HUES48 (cell line): ENCODE data around the gene LRRTM3.

Experiments
- H3K27ac ChIP-seq: one replicate; pipeline ENCODE4 v1.7.0; 2013; ENCODE audit warnings: low read depth, low read length, inconsistent platforms
- H3K27me3 ChIP-seq: 2 replicates; pipeline ENCODE4 v1.6.1; 2013; ENCODE audit warnings: mild to moderate bottlenecking, low read length; ENCODE audit not compliant: control insufficient read depth, insufficient read depth
- H3K36me3 ChIP-seq: 2 replicates; pipeline ENCODE4 v1.6.1; 2013; ENCODE audit warnings: low read length; ENCODE audit not compliant: control insufficient read depth, insufficient read depth
- H3K4me1 ChIP-seq: 2 replicates; pipeline ENCODE4 v1.6.1; 2013; ENCODE audit warnings: mild to moderate bottlenecking, low read length; ENCODE audit not compliant: control insufficient read depth, insufficient read depth
- H3K4me3 ChIP-seq: 2 replicates; pipeline ENCODE4 v1.5.1; 2013; ENCODE audit warnings: mild to moderate bottlenecking, low read depth, low read length
- H3K9ac ChIP-seq: 2 replicates; pipeline ENCODE4 v1.6.1; 2013; ENCODE audit warnings: mild to moderate bottlenecking, low read depth, low read length, moderate library complexity
- H3K9me3 ChIP-seq: 2 replicates; pipeline ENCODE4 v1.6.1; 2013; ENCODE audit warnings: low read length; ENCODE audit not compliant: control insufficient read depth, insufficient read depth

The LRRTM3 gene

DNA sequence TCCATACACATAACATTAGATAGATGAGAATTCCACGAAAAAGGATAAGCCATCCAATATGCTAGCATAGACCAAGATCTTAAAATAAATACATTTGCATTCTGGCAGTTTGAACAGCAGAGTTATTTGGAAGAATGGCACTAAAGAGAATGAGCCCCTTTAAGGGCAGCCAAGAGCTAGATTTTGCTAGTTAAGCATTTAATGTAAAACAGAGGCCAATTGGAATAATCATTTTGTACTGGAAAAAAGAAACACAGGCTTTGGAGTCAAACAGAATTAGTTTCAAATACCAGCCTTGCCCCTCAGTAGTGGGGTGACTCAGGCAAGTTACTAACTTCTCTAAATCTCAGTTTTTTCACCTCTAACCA lies 56.2 kb downstream of the LRRTM3 start:
- H3K27ac ChIP-seq, result no peak overlapping the region
- no peaks in the 10 kb centered on the region for H3K27me3 ChIP-seq
- H3K36me3 ChIP-seq, result no peaks in the 10 kb centered on the region
- no peaks in the 10 kb centered on the region for H3K9me3 ChIP-seq
- no peaks in the 10 kb centered on the region for H3K4me1 ChIP-seq
- H3K4me3 ChIP-seq, result no peak overlapping the region
- H3K9ac ChIP-seq, result no peak overlapping the region

DNA sequence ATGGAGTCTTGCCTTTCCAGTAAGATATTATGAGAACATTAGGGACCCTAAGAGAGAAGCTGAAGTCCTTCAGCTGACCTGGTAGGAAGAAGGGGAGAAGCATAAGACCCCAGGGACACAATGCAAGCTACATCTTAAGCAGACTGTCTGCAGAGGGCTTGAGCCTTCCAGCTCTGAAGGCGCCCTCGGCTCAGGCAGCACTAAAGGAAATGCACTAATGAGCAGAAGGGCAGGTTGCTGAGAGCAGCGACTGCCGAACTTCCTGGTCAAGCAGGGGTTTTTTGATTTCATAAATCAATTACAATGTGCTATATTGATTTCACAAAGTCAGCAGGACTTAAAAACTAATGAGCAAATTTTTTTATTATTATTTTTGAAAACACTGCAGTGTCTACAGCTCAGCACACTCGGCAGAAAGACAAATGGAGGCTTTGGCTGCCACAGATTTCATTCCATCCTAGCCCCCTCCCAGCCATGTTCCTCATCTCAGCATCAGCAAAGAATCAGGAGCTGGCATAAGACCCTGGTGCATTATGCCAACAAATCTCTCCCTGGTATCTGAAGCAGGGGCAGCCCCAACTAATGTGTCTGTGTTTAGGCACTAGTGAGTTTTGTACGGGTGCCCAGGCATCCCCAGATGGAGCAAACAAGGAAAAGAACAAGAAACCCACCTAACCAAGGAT lies 57.1 kb downstream of the LRRTM3 start:
- Histone ChIP-seq H3K36me3 (no peaks in the 10 kb centered on the region), H3K4me3 (no peak overlapping the region), H3K27ac (no peak overlapping the region), H3K27me3 (no peaks in the 10 kb centered on the region), H3K9ac (no peak overlapping the region), H3K4me1 (no peaks in the 10 kb centered on the region), H3K9me3 (no peaks in the 10 kb centered on the region)

DNA sequence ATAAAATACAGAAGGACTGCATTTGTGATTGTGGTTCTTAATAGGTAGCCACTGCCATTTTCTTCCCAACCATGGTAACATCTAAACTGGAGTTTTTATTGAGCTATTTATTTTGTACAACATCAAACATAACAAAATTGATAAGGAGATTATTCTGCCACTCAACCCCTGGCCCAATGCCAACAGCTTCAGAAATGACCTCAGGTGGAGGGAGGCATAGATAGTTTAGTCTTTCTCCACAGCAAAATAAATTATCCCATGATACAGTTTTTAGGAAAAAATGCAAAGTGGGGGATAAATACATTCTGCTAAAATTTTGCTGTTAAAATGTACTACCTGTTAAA lies 57.6 kb downstream of the LRRTM3 start:
- Histone ChIP-seq H3K4me1 (no peaks in the 10 kb centered on the region), H3K27ac (no peak overlapping the region), H3K4me3 (no peak overlapping the region), H3K27me3 (no peaks in the 10 kb centered on the region), H3K9me3 (no peaks in the 10 kb centered on the region), H3K36me3 (no peaks in the 10 kb centered on the region), H3K9ac (no peak overlapping the region)

DNA sequence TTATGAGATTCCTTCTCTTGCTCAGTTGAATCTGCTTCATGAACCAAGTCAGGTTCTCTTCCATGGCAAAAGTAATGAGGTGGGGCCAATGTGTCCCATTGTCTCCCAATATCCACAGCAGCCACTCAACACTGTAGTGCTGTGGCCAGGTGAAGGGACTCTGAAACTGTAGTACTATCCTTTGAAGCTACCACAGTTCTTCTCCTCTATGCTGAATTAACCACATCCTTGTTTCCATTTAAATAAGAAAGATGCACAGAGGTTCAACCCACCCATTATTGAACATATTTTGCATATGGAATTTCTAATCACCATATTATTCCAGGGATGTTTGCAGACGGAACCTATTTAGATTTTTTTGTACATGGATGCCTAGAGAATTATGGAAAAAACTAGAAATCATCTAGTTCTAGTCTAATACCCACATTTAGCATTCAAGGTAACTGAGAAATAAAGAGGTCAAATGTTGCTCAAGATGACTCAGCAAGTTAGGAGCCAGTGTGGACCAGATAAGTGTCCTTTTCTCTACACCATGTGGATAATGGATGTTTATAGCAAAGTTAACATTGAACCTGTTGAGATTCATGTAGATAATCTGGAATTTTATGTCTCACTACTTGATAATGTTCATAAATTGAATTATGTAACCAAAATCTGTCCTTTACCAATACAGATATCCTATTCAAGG lies 64.5 kb downstream of the LRRTM3 start:
- Histone ChIP-seq H3K27ac (no peak overlapping the region), H3K27me3 (no peaks in the 10 kb centered on the region)

DNA sequence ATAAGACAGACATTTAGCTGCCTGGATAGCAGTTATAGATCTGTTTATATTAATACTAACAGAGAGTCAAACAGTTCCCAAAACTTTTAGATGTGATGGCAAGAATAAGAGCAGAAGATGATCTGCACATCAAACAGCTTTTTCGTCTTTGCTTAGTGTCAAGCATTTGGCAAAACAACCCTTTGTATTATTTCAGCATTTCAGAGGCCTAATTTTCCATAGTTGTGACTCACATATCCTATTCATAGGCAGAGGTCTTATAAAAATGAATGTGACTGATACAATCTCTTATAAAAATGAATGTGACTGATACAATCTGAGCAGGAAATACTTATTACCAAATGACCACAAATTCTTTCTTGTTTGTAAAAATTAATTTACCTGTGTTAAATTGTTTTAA lies 71.2 kb downstream of the LRRTM3 start:
- Histone ChIP-seq H3K4me3 (no peak overlapping the region), H3K36me3 (no peaks in the 10 kb centered on the region), H3K4me1 (no peaks in the 10 kb centered on the region), H3K27me3 (no peaks in the 10 kb centered on the region), H3K9me3 (no peaks in the 10 kb centered on the region), H3K9ac (no peak overlapping the region), H3K27ac (no peak overlapping the region)

More for the DNA sequence above, 64.5 kb downstream of the LRRTM3 start:
- Histone ChIP-seq H3K36me3 (no peaks in the 10 kb centered on the region), H3K9ac (no peak overlapping the region), H3K9me3 (no peaks in the 10 kb centered on the region), H3K4me1 (no peaks in the 10 kb centered on the region), H3K4me3 (no peak overlapping the region)

DNA sequence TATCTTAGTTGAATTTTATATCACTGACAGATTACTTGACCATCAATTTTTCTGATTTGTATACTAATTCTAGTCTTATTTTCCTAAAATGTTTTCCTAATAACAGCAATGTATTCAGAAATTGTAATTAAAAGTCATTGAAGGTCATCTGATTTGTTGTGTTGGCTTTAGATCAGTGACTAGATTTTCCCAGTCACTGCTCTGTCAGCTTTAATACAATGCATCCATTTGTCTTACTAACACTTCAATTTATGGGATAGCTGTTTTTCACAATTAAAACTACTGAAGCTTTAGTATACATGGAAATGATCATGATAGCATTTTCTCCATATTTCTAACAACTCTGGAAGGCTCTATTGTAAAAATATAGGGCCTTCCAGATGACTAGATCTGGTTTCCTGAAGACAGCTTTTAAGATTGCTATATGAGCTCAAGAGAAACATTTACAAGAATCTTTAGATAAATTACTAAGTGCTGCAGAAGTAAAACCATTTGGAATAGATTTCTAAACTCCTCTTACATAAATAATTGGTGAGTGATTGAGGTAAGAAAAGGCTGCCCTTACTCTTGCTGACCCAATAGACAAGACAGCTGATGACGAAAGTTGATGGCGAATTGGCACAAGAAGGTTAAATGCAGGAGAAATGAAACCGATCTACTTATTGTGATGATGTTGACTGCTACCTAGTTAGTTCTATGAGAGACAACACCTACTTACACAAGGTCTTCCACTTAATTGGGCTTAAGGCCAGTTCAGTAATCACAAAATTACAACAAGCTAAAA lies 74.1 kb downstream of the LRRTM3 start:
- H3K9ac ChIP-seq, result no peak overlapping the region
- no peaks in the 10 kb centered on the region for H3K27me3 ChIP-seq
- H3K9me3 ChIP-seq, result no peaks in the 10 kb centered on the region
- no peak overlapping the region for H3K27ac ChIP-seq
- H3K4me3 ChIP-seq, result no peak overlapping the region
- H3K4me1 ChIP-seq, result no peaks in the 10 kb centered on the region
- H3K36me3 ChIP-seq, result no peaks in the 10 kb centered on the region

DNA sequence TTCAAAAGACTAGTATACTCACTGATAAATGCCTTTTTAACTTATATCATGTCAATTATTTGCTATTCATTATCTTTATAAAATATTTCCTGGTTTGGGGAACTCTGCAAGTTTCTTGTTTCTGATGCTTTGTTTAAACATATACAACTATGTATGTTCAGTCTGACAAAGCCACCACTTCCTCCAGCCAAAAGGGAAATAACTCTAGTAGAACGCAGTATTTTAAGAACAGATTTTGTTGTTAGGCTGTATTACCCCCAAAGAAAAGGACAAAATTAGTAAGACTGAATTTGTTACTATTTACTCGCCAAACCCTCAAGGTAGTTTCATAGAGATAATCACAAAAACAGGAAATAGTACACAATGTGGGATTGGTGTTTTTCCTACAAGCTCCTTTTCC lies 78.9 kb downstream of the LRRTM3 start:
- Histone ChIP-seq H3K4me1 (no peaks in the 10 kb centered on the region), H3K27ac (no peak overlapping the region), H3K36me3 (no peaks in the 10 kb centered on the region), H3K4me3 (no peak overlapping the region), H3K9me3 (no peaks in the 10 kb centered on the region), H3K27me3 (no peaks in the 10 kb centered on the region), H3K9ac (no peak overlapping the region)

DNA sequence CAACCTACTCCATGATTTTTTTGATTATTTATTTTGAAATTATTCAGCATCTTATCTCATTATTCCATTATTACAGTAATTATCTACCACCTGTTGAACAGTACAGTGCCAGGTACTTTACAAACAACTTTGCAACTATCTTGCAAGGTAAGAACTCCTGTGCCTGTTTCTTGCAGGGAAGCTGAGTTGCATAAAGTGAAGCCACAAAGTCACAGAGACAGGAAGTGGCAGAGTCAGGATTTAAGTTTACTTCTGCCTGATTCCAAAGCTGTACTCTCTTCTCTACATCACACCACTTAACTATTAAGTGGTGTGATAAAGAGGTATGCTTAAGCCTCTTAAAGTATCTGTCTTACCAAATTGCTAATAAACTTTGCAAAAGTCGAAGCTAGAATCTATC lies 80.1 kb downstream of the LRRTM3 start:
- H3K4me1 ChIP-seq, result no peaks in the 10 kb centered on the region
- no peaks in the 10 kb centered on the region for H3K27me3 ChIP-seq
- H3K27ac ChIP-seq, result no peak overlapping the region
- H3K36me3 ChIP-seq, result no peaks in the 10 kb centered on the region
- no peaks in the 10 kb centered on the region for H3K9me3 ChIP-seq
- no peak overlapping the region for H3K9ac ChIP-seq
- no peak overlapping the region for H3K4me3 ChIP-seq

DNA sequence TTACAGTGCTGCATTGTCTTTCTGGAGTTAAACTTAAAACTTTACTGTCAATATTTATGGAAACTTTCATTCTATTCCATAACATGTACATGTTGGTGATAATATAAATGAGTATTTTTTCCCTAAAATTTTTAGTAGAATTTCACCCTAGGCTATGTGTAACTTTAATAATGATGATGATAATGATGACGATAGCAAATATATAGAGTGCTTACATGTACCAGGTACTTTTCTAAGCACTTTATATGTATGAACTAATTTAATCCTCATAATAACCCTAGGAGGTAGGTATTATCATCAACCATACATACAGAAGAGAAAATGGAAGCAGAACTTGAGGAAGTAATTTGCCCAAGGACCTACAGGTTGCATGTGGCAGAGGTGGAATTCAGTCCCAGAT lies 85.6 kb downstream of the LRRTM3 start:
- Histone ChIP-seq H3K4me1 (no peaks in the 10 kb centered on the region), H3K9me3 (no peaks in the 10 kb centered on the region), H3K4me3 (no peak overlapping the region), H3K9ac (no peak overlapping the region), H3K36me3 (no peaks in the 10 kb centered on the region), H3K27me3 (no peaks in the 10 kb centered on the region), H3K27ac (no peak overlapping the region)

DNA sequence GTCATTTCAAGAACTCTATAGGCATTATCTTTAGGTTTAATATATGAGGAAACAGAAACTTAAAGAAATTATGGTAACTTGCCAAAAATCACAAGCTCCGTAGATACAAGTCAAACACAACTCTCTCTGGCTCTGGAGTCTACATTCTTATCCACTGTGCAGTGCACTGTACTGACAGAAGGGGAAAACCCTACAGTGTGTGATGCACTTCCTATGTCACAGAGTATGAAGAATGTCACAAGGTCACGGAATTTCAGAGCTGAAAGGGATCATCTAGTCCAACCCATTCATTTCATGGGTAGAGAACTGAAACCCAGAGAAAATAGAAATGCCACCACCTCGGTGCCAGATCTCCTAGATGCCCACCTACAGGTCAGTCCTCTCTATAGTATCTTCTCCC lies 86.1 kb downstream of the LRRTM3 start:
- Histone ChIP-seq H3K36me3 (no peaks in the 10 kb centered on the region), H3K9me3 (no peaks in the 10 kb centered on the region), H3K27ac (no peak overlapping the region), H3K27me3 (no peaks in the 10 kb centered on the region), H3K4me3 (no peak overlapping the region), H3K9ac (no peak overlapping the region), H3K4me1 (no peaks in the 10 kb centered on the region)

DNA sequence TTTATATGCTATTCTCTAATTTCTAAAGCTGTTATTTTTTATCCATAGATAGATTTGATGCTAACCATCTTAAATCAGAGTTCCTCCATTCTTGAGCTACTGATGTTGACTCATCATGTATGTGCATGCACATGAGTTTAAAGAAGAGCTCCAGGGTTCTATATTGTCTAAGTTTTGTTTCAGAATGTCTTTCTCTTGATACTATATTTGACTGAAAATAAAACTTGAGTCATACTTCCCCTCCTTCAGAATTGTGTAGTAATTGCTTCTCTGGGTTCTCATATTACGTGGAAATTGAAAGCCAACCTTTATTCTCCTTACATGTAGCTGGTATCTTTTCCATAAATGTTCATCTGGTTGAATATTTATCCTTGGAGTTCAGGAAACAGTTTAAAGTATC lies 89.4 kb downstream of the LRRTM3 start:
- Histone ChIP-seq H3K27ac (no peak overlapping the region), H3K27me3 (no peaks in the 10 kb centered on the region), H3K36me3 (no peaks in the 10 kb centered on the region), H3K4me3 (no peak overlapping the region), H3K9me3 (no peaks in the 10 kb centered on the region), H3K9ac (no peak overlapping the region), H3K4me1 (no peaks in the 10 kb centered on the region)
